SU-DHL-6 (cell line): ENCODE results near the gene CCDC152.
"Not testable (repeated sequence)": the region's sequence is repeated elsewhere in the genome, so short reads cannot be mapped to it uniquely, and the experiment has no call there.

Experiments
- H2AFZ ChIP-seq: fragments of 200-600 bp; sonication (generic); 2 replicates; pipeline ENCODE4 v1.6.1; 2014; ENCODE audit warnings: low read depth, mild to moderate bottlenecking, moderate library complexity, mixed read lengths, antibody characterized with exemption, low read length; ENCODE audit not compliant: severe bottlenecking
- H3F3A ChIP-seq: fragments of 200-600 bp; shearing (Covaris generic); 2 replicates; pipeline ENCODE4 v1.6.0; 2016; ENCODE audit warnings: antibody characterized with exemption, mild to moderate bottlenecking; ENCODE audit not compliant: insufficient read depth
- H3K27ac ChIP-seq: fragments of 200-600 bp; sonication (generic); 2 replicates; pipeline ENCODE4 v1.5.1; 2016; ENCODE audit warnings: low read depth, mild to moderate bottlenecking, low read length, moderate library complexity, mixed read lengths
- H3K27me3 ChIP-seq: fragments of 200-600 bp; sonication (generic), shearing (Covaris generic); 2 replicates; pipeline ENCODE4 v1.6.0; 2014; ENCODE audit warnings: mild to moderate bottlenecking, low read length
- H3K36me3 ChIP-seq: fragments of 200-600 bp; sonication (generic); 2 replicates; pipeline ENCODE4 v1.6.1; 2014; ENCODE audit warnings: mild to moderate bottlenecking, low read length, mixed read lengths
- H3K4me2 ChIP-seq: fragments of 300-600, 200-600 bp; shearing (Covaris generic), sonication (generic); 2 replicates; pipeline ENCODE4 v1.6.0; 2014; ENCODE audit warnings: low read length, low read depth, mild to moderate bottlenecking; ENCODE audit not compliant: poor library complexity, severe bottlenecking
- H3K4me3 ChIP-seq: fragments of 200-600 bp; sonication (generic); 2 replicates; pipeline ENCODE4 v1.5.1; 2014; ENCODE audit warnings: antibody characterized with exemption, low read length, mild to moderate bottlenecking, mixed read lengths; ENCODE audit not compliant: insufficient read depth, poor library complexity, severe bottlenecking
- H3K79me2 ChIP-seq: fragments of 200-600 bp; sonication (generic); 2 replicates; pipeline ENCODE4 v1.6.1; 2014; ENCODE audit warnings: mild to moderate bottlenecking, low read length, moderate library complexity; ENCODE audit not compliant: insufficient read depth
- H3K9ac ChIP-seq: fragments of 200-600 bp; sonication (generic); 2 replicates; pipeline ENCODE4 v1.7.0; 2014; ENCODE audit warnings: mild to moderate bottlenecking, low read length
- H3K9me2 ChIP-seq: fragments of 200-600 bp; sonication (generic); replicated peaks from 2 replicates; pipeline ENCODE4 v1.6.1; 2014; ENCODE audit warnings: low read length; ENCODE audit not compliant: insufficient read depth
- H3K9me3 ChIP-seq: fragments of 200-600 bp; sonication (generic); 2 replicates; pipeline ENCODE4 v1.6.1; 2014; ENCODE audit warnings: low read length, mixed read lengths; ENCODE audit not compliant: insufficient read depth
- H4K20me1 ChIP-seq: fragments of 200-600 bp; sonication (generic); 2 replicates; pipeline ENCODE4 v1.6.1; 2014; ENCODE audit warnings: low read depth, mild to moderate bottlenecking, antibody characterized with exemption, low read length, moderate library complexity, mixed read lengths
- CTCF ChIP-seq: fragments of 200-600 bp; sonication (generic); IDR thresholded peaks from one replicate; pipeline ENCODE4 v1.5.1; 2017; ENCODE audit warnings: antibody characterized with exemption, mild to moderate bottlenecking, low read length, moderate library complexity; ENCODE audit not compliant: insufficient read depth, poor library complexity, severe bottlenecking
- EZH2phosphoT487 ChIP-seq: fragments of 200-600 bp; sonication (generic), shearing (Covaris generic); conservative IDR thresholded peaks from 2 replicates; pipeline ENCODE4 v1.6.1; 2018; ENCODE audit warnings: mild to moderate bottlenecking, antibody characterized with exemption, low read length, moderate library complexity, mixed read lengths

The CCDC152 gene

GRCh38 chr5:42719034-42719433 lies 37.6 kb upstream of the CCDC152 start:
- Histone ChIP-seq H3K27me3 (no peaks in the 10 kb centered on the region), H4K20me1 (no peaks in the 10 kb centered on the region), H3K36me3 (no peaks in the 10 kb centered on the region), H3K9me3 (no peaks in the 10 kb centered on the region), H3K27ac (no peak overlapping the region), H3F3A (no peaks in the 10 kb centered on the region), H3K79me2 (no peaks in the 10 kb centered on the region), H3K4me3 (no peak overlapping the region), H2AFZ (no peak overlapping the region), H3K9ac (no peak overlapping the region), H3K4me2 (no peak overlapping the region), H3K9me2 (no peaks in the 10 kb centered on the region)
- TF ChIP-seq CTCF (no peak), EZH2phosphoT487 (no peak)

DNA sequence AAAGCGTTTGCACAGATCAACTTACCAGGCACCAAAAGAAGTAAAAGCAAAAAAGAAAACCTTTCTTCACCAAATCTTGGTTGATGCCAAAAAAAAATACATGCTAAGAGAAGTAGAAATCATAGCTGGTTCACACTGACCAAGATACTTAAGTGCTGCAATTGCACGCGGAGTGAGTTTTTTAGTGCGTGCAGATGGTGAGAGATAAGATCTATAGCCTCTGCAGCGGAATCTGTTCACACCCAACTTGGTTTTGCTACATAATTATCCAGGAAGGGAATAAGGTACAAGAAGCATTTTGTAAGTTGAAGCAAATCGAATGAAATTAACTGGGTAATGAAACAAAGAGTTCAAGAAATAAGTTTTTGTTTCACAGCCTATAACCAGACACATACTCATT lies 36.4 kb upstream of the CCDC152 start:
- H3K36me3 ChIP-seq = no peaks in the 10 kb centered on the region
- H3K9me3 ChIP-seq = no peaks in the 10 kb centered on the region
- no peaks in the 10 kb centered on the region for H3K9me2 ChIP-seq
- no peaks in the 10 kb centered on the region for H4K20me1 ChIP-seq
- TF ChIP-seq CTCF (no peak), EZH2phosphoT487 (no peak)
- no peak overlapping the region for H3K9ac ChIP-seq
- no peaks in the 10 kb centered on the region for H3F3A ChIP-seq
- H3K79me2 ChIP-seq = no peaks in the 10 kb centered on the region
- no peaks in the 10 kb centered on the region for H3K27me3 ChIP-seq
- H3K4me3 ChIP-seq = no peak overlapping the region
- H3K27ac ChIP-seq = no peak overlapping the region
- H2AFZ ChIP-seq = no peak overlapping the region
- H3K4me2 ChIP-seq = no peak overlapping the region

DNA sequence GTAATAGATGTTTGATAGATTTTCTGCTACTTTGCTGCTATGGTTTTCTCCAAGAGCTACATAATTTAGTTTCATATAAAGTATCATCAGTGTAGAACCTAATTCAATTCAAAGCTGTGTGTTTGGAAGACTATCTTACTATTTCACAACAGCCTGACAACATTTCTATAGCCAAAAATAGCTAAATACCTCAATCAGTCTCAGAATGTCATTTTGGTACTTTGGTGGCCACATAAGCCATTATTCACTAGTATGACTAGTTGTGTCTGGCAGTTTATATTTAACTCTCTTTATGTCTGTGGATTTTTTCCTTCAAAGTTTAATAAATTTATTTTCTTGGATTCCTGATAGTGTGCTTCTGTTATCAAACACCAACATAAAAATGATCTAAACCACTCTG lies 35.1 kb upstream of the CCDC152 start:
- Histone ChIP-seq H3K27me3 (no peaks in the 10 kb centered on the region), H3K4me2 (no peak overlapping the region), H3K9me3 (no peaks in the 10 kb centered on the region), H3K4me3 (no peak overlapping the region), H2AFZ (no peak overlapping the region), H3K79me2 (no peaks in the 10 kb centered on the region), H4K20me1 (no peaks in the 10 kb centered on the region), H3K9me2 (no peaks in the 10 kb centered on the region), H3F3A (no peaks in the 10 kb centered on the region), H3K27ac (no peak overlapping the region), H3K9ac (no peak overlapping the region), H3K36me3 (no peaks in the 10 kb centered on the region)
- TF ChIP-seq EZH2phosphoT487 (no peak), CTCF (no peak)

- not testable (repeated sequence) for H3F3A ChIP-seq, H3K79me2 ChIP-seq, H3K4me2 ChIP-seq, H3K4me3 ChIP-seq, H3K9me2 ChIP-seq, H3K9ac ChIP-seq, H3K27me3 ChIP-seq, H3K27ac ChIP-seq, H3K36me3 ChIP-seq, H4K20me1 ChIP-seq, H3K9me3 ChIP-seq, H2AFZ ChIP-seq
These were observed 22.0 kb upstream of the CCDC152 start for GRCh38 chr5:42734531-42735058.
